Neural progenitor cell (in vitro differentiated cells): ENCODE measurements around the gene PRRC2B.

Experiments
- CTCF ChIP-seq: fragments of 200-600 bp; sonication (generic); IDR thresholded peaks from 2 replicates; pipeline ENCODE4 v1.5.1; 2017; ENCODE audit warnings: antibody characterized with exemption, mild to moderate bottlenecking
- EZH2 ChIP-seq: fragments of 200-600 bp; sonication (generic); IDR thresholded peaks from 2 replicates; pipeline ENCODE4 v1.6.1; 2017; ENCODE audit warnings: antibody characterized with exemption, mild to moderate bottlenecking, moderate library complexity
- EZH2phosphoT487 ChIP-seq: fragments of 200-600 bp; sonication (generic); IDR thresholded peaks from 2 replicates; pipeline ENCODE4 v1.6.1; 2017; ENCODE audit warnings: antibody characterized with exemption

GRCh38 chr9:131443648-131444047 lies 49.8 kb downstream of the PRRC2B start:
- TF ChIP-seq CTCF: no peak
- no peak for TF ChIP-seq EZH2
- TF ChIP-seq EZH2phosphoT487: no peak
